ENCODE measurements around the gene KIF26A. TPM values are rescaled to one million over a fixed set of nuclear protein-coding genes. Genes with fewer than 3 reads are reported as not detected.

Gene KIF26A
- total RNA-seq, 1 donor: not detected

DNA sequence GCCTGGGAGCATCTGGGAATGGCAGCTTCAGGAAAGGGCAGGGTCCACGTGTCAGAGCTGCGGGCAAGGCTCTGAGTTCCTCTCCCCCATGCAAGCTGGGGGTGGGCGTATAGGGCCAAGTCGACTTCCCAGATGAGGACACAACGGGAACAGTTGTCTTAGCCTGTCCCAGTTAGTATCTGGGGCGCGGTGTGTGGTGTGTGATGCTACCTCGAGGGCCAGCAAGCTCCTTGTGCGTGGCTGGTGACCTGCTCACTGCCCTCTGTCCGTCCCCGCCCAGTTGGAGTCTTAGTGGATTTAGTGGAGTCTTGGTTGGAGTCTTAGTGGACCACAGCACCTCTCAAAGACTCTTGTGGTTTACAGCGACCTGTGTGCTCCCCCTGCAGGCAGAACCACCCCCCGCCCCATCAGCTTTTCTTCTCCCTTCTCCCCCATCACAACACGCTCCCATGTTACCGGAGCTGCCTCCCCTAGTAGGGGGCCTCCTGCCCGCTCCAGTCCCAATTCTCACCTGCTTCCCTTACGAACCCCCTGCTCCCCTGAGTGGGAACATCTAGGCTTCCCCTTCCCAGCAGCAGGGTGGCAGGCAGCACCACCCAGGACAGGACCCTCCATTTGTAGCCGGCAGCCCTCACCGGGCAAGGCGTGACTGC is 44.2 kb upstream of the KIF26A start:
- no peak overlapping the region for H3K4me3 ChIP-seq (ENCODE audit: insufficient read depth, low read length)
- TF ChIP-seq, protein P1, sequence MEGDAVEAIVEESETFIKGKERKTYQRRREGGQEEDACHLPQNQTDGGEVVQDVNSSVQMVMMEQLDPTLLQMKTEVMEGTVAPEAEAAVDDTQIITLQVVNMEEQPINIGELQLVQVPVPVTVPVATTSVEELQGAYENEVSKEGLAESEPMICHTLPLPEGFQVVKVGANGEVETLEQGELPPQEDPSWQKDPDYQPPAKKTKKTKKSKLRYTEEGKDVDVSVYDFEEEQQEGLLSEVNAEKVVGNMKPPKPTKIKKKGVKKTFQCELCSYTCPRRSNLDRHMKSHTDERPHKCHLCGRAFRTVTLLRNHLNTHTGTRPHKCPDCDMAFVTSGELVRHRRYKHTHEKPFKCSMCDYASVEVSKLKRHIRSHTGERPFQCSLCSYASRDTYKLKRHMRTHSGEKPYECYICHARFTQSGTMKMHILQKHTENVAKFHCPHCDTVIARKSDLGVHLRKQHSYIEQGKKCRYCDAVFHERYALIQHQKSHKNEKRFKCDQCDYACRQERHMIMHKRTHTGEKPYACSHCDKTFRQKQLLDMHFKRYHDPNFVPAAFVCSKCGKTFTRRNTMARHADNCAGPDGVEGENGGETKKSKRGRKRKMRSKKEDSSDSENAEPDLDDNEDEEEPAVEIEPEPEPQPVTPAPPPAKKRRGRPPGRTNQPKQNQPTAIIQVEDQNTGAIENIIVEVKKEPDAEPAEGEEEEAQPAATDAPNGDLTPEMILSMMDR (IDR thresholded peaks at IDR 0.05; ENCODE audit: extremely low read depth, low read depth, low read length): no peak
- H2AFZ ChIP-seq (ENCODE audit: low read length): no peak overlapping the region
- H3K79me2 ChIP-seq (ENCODE audit: insufficient read depth, low read length): no peaks in the 10 kb centered on the region
- no peak overlapping the region for H3K27ac ChIP-seq (ENCODE audit: low read depth, low read length)
- H3K4me2 ChIP-seq (ENCODE audit: insufficient read depth, low read length): no peak overlapping the region
- no peaks in the 10 kb centered on the region for H3K36me3 ChIP-seq (ENCODE audit: insufficient read depth, low read length)
- no peaks in the 10 kb centered on the region for H3K4me1 ChIP-seq (ENCODE audit: insufficient read depth, low read length)
- no peaks in the 10 kb centered on the region for H3K27me3 ChIP-seq (ENCODE audit: insufficient read depth, low read length)
- H4K20me1 ChIP-seq (ENCODE audit: insufficient read depth, low read length): no peaks in the 10 kb centered on the region
- no peak for DNase-seq (ENCODE audit: insufficient read length, low spot score, missing footprints)
- H3K9me3 ChIP-seq (ENCODE audit: low read depth, low read length): no peaks in the 10 kb centered on the region

DNA sequence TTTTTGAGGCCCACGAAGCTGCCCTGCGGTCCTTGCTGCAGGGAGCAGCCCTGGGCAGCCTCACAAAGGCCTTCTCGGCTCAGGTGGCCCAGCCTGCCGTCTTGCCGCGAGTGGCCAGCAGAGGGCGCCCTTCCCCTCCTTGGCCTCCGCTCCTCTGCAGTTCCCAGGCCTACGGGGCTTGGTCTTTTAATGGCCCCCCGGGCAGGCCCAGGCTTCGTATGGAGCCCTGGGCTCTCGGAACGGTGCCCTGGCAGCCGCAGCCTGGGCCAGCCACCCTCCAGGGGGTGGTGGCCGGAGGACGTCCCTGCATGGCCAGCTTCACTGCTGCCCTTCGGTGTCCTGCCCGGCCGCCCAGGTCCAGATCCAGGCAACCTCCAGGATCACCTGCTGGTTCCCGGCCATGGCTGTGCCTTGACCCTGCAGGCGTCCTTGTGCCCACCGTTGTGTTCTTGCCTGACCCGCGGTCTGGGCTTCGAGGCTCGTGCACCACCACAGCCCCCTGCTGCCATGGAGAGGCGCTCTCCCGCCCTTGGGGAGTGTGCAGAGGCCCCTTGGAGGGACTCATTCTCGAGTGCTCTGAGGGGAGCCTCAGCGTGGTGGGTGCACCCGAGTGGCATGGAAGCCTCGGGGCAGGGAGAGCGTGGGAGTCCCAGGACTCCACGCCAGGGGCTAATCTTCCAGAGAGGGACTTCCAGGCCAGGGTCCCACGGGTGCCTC is 43.5 kb upstream of the KIF26A start:
- Histone ChIP-seq H3K27me3 (ENCODE audit: insufficient read depth, low read length) (no peaks in the 10 kb centered on the region), H3K9me3 (ENCODE audit: low read depth, low read length) (no peaks in the 10 kb centered on the region), H3K79me2 (ENCODE audit: insufficient read depth, low read length) (no peaks in the 10 kb centered on the region), H3K27ac (ENCODE audit: low read depth, low read length) (no peak overlapping the region), H3K4me3 (ENCODE audit: insufficient read depth, low read length) (no peak overlapping the region), H3K4me2 (ENCODE audit: insufficient read depth, low read length) (no peak overlapping the region), H2AFZ (ENCODE audit: low read length) (no peak overlapping the region), H4K20me1 (ENCODE audit: insufficient read depth, low read length) (no peaks in the 10 kb centered on the region), H3K4me1 (ENCODE audit: insufficient read depth, low read length) (no peaks in the 10 kb centered on the region), H3K36me3 (ENCODE audit: insufficient read depth, low read length) (no peaks in the 10 kb centered on the region)
- DNase-seq (ENCODE audit: insufficient read length, low spot score, missing footprints): peak; percentile 99
- TF ChIP-seq, protein P1 (IDR thresholded peaks at IDR 0.05; ENCODE audit: extremely low read depth, low read depth, low read length): peak; percentile 70

DNA sequence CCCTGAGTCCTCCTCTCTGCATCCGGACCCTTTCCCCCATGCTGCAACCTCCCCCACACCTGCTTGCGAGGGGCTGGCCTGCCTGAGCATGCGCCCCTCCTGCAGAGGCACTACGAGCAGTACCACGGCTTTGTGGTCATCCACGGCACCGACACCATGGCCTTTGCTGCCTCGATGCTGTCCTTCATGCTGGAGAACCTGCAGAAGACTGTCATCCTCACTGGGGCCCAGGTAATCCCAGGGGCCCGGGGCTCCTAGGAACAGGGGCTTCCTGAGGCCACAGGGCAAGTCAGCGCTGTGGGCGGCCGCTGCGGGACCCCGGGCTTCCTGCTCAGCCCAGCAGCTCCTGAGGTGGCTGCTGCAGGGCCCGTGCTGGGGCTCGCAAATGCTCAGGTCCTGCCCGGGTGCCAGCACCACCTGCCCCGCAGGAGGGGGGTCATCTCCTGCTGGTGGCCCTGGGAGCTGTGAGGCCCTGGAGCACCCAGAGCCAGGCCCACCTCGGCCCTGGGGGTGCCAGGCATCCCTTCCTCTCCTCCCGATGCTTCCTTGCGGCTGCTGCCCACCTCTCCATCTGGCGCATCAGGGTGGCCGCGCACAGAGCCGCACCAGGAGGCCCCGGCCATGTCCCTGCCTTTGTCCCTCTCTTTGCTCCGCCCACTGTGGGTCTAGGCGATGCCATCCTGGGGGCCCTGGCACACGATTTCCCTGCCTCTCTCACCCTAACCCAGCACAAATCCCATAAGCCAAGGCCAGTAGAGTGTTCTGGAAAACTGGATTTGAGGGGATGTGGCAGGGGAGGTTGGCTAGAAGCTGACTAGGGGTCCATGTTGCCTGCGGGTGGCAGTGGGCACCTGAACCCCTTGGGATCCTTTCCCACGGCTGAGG is 42.7 kb upstream of the KIF26A start:
- Histone ChIP-seq H3K4me2 (ENCODE audit: insufficient read depth, low read length) (no peak overlapping the region), H4K20me1 (ENCODE audit: insufficient read depth, low read length) (no peaks in the 10 kb centered on the region), H3K9me3 (ENCODE audit: low read depth, low read length) (no peaks in the 10 kb centered on the region), H3K79me2 (ENCODE audit: insufficient read depth, low read length) (no peaks in the 10 kb centered on the region), H3K27ac (ENCODE audit: low read depth, low read length) (no peak overlapping the region), H2AFZ (ENCODE audit: low read length) (no peak overlapping the region), H3K4me3 (ENCODE audit: insufficient read depth, low read length) (no peak overlapping the region), H3K36me3 (ENCODE audit: insufficient read depth, low read length) (no peaks in the 10 kb centered on the region), H3K27me3 (ENCODE audit: insufficient read depth, low read length) (no peaks in the 10 kb centered on the region), H3K4me1 (ENCODE audit: insufficient read depth, low read length) (no peaks in the 10 kb centered on the region)
- TF ChIP-seq, protein P1 (IDR thresholded peaks at IDR 0.05; ENCODE audit: extremely low read depth, low read depth, low read length): no peak
- peak; percentile 73 for DNase-seq (ENCODE audit: insufficient read length, low spot score, missing footprints)
